ENCODE data around the gene SPIRE2. TPM values are rescaled to one million over a fixed set of nuclear protein-coding genes. Genes with fewer than 3 reads are reported as not detected.

SPIRE2 gene
- total RNA-seq, 1 experiment from 2014 or later, result 2.7 TPM

GRCh38 chr16:89843409-89844350 is 15.4 kb downstream of the SPIRE2 start:
- no peaks in the 10 kb centered on the region for H3K27me3 ChIP-seq
- no peak for DNase-seq
- no peaks in the 10 kb centered on the region for H3K9me3 ChIP-seq (replicated peaks)
- H3K36me3 ChIP-seq, result no peaks in the 10 kb centered on the region
- no peak overlapping the region for H3K27ac ChIP-seq
- no peak overlapping the region for H3K4me3 ChIP-seq
- H3K4me1 ChIP-seq, result peaks cover 18% of the 10 kb centered on the region

DNA sequence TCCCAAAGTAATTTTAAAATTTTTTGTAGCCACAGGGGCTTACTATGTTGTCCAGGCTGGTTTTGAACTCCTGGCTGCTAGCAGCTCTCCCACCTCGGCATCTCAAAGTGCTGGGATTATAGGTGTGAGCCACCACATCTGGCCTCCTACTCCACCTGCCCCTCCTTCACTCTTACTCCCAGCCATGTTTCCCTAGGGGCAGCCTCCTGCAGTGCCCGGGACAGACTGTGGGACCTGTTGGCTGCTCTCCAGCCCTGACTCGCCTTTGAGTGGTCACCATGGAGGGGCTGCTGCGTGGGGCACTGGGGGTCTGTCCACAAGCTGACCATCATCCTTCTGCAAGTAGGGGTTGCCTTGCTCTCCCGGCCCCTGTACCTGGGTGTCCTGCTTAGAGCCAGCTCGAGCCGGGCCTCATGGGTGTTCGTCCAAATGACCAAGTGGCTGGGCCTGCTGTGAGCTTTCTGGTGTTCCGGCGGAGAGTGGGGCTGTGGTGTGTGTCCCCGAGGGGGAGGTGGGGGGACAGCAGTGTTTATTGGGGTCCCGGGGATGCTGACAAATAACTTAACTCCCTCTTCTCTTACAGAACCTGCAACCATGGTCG is 16.6 kb downstream of the SPIRE2 start:
- Histone ChIP-seq H3K9me3 (replicated peaks) (no peaks in the 10 kb centered on the region), H3K27ac (no peak overlapping the region), H3K4me1 (peaks cover 22% of the 10 kb centered on the region), H3K36me3 (no peaks in the 10 kb centered on the region), H3K4me3 (no peak overlapping the region), H3K27me3 (no peaks in the 10 kb centered on the region)
- DNase-seq, result no peak

DNA sequence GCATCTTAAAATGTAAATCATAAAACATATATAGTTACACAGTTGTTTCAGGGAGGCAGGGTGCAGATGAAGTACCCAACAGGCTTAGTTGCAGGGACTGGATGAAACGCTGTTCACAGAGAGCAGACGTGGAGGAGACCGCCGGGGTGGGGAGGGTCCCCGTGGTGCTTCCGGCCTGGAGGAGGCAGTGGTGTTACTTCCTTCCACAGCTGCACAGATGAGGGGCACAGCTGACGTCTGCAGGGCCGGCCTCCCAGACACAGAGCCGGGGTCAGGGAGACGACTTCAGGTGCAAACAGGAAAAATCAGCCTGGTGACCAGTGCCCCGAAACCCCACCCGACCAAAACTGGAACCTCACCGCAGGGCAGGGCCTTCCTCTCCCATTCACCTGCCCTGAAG is 17.1 kb downstream of the SPIRE2 start:
- H3K27me3 ChIP-seq, result no peaks in the 10 kb centered on the region
- peaks cover 22% of the 10 kb centered on the region for H3K4me1 ChIP-seq
- DNase-seq, result no peak
- H3K36me3 ChIP-seq, result no peaks in the 10 kb centered on the region
- no peak overlapping the region for H3K4me3 ChIP-seq
- H3K27ac ChIP-seq, result no peak overlapping the region
- no peaks in the 10 kb centered on the region for H3K9me3 ChIP-seq (replicated peaks)

- no peaks in the 10 kb centered on the region for H3K36me3 ChIP-seq
- no peaks in the 10 kb centered on the region for H3K27me3 ChIP-seq
- H3K9me3 ChIP-seq (replicated peaks), result no peaks in the 10 kb centered on the region
- peak in 1 of 2 experiments; percentile 53 for DNase-seq
- H3K4me1 ChIP-seq, result peaks cover 22% of the 10 kb centered on the region
- H3K4me3 ChIP-seq, result no peak overlapping the region
- H3K27ac ChIP-seq, result no peak overlapping the region
These were observed 19.0 kb downstream of the SPIRE2 start for GRCh38 chr16:89847051-89847939.

DNA sequence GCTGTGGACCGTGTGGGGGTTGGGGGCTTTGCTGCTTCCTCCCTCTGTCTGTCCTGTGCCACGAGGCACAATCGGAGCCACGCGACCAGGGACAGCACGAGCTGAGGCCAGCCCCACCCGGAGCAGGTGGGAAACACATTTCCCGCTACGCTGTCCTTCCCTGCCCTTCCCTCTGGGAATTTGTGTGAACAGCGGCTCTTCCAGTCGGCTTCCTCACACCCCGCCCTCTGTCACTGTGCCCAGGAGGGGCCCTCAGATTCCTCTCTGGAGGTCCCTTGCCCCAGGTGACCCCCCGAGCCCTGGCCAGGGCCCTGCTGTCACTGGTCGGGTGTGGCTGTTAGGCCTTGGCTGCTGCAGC is 19.6 kb downstream of the SPIRE2 start:
- H3K9me3 ChIP-seq (replicated peaks), result no peaks in the 10 kb centered on the region
- no peaks in the 10 kb centered on the region for H3K36me3 ChIP-seq
- H3K27me3 ChIP-seq, result no peaks in the 10 kb centered on the region
- peaks cover 16% of the 10 kb centered on the region for H3K4me1 ChIP-seq
- no peak for DNase-seq
- H3K27ac ChIP-seq, result no peak overlapping the region
- H3K4me3 ChIP-seq, result no peak overlapping the region

DNA sequence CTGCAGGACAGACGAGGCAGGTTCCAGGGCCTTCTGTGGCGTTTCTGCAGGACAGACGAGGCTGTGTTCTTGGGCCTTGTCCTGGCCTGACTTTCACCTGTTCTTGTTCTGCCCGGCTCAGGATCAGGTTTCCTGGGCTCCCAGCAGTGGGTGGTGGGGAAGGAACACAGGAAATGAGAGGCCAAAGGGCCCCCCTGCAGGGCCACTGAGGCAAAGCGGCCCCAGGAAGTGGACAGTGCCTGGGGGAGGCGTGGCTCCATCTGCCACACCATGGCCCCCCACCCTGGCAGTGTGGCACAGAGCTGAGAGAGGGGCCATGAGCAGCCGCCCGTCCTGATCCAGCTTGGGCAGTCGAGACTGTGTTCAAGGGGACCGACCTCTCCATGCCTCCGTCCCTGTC is 20.7 kb downstream of the SPIRE2 start:
- Histone ChIP-seq H3K9me3 (replicated peaks) (no peaks in the 10 kb centered on the region), H3K36me3 (no peaks in the 10 kb centered on the region), H3K27me3 (no peaks in the 10 kb centered on the region), H3K27ac (no peak overlapping the region), H3K4me1 (peaks cover 13% of the 10 kb centered on the region), H3K4me3 (no peak overlapping the region)
- peak; percentile 40 to 59 for DNase-seq

DNA sequence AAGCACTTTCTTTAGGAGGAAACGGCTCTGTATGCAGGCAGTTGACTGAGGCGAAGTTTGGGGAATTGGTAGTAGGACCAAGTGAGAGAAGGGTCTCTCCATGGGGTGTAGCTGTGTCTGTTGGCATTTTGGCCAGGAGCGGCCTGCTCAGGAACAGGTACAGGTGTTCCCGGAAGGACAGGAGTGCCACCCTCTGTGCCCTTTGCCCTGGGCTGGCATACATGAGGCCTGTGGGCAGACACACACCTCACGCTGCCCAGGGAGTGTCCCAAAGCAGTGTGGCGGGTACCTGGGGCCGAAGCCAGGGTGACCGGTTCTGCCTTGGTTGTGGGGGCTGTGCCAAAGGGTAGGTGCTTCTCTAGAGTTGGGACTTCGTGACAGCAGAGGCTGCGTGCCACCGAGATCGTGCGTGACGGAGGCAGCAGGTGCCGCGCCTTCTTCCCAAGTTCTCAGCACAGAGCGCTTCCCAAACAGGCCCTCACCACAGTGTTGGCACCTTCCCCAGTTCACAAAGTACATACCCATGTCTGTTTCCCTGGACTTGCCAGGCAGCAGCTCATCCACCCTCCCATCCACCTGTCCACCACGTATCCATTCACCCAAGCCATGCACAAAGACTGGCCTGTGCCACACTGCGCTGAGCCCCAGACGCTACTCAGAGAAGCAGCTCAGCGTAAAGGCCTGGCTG is 25.2 kb downstream of the SPIRE2 start:
- H3K36me3 ChIP-seq, result no peaks in the 10 kb centered on the region
- H3K9me3 ChIP-seq (replicated peaks), result no peaks in the 10 kb centered on the region
- H3K4me1 ChIP-seq, result peaks cover 3% of the 10 kb centered on the region; the same call in 1 of the 2 replicates
- no peak for DNase-seq
- H3K27ac ChIP-seq, result no peak overlapping the region
- H3K27me3 ChIP-seq, result no peaks in the 10 kb centered on the region
- H3K4me3 ChIP-seq, result no peak overlapping the region

DNA sequence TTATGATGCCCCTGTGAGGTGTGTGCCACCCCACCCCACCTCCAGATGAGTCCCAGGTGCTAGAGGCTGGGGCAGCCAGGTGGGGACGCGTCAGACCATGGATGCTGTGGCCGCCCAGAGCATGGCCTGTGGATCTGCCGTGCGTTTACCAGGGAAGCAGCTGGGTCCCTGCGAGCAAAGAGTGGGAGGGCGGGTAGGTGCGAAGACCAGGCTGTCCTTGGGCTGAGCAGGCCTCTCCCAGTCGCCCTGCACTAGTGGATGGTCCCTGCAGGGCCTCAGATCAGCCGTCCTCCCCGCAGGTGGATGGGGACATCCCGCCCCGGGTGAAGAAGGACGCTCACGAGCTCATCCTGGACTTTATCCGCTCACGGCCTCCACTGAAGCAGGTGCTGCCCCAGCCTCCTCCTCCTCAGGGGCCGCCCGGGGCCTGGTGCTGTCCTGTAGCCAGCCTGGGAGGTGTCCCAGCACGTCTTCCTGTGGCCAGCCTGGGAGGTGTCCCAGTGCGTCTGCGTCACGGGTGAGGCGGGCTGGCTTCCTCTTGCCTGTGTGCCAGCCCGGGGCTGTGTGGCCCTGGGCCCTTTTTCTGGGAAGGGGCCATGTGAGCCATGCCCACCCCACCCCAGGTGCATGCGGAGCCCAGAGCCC is 27.1 kb downstream of the SPIRE2 start:
- H3K9me3 ChIP-seq (replicated peaks), result no peaks in the 10 kb centered on the region
- H3K4me1 ChIP-seq, result no peaks in the 10 kb centered on the region
- no peak for DNase-seq
- H3K4me3 ChIP-seq, result no peak overlapping the region
- H3K27me3 ChIP-seq, result no peaks in the 10 kb centered on the region
- no peak overlapping the region for H3K27ac ChIP-seq
- no peaks in the 10 kb centered on the region for H3K36me3 ChIP-seq

GRCh38 chr16:89855986-89856385 is 27.7 kb downstream of the SPIRE2 start:
- DNase-seq, result no peak
- H3K9me3 ChIP-seq (replicated peaks), result no peaks in the 10 kb centered on the region
- no peak overlapping the region for H3K4me3 ChIP-seq
- H3K4me1 ChIP-seq, result no peaks in the 10 kb centered on the region
- no peak overlapping the region for H3K27ac ChIP-seq
- no peaks in the 10 kb centered on the region for H3K27me3 ChIP-seq
- no peaks in the 10 kb centered on the region for H3K36me3 ChIP-seq

- Histone ChIP-seq H3K4me3 (no peak overlapping the region), H3K27ac (no peak overlapping the region), H3K9me3 (replicated peaks) (no peaks in the 10 kb centered on the region), H3K36me3 (no peaks in the 10 kb centered on the region), H3K4me1 (peaks cover 10% of the 10 kb centered on the region; the same call in 1 of the 2 replicates), H3K27me3 (no peaks in the 10 kb centered on the region)
- DNase-seq, result no peak
These were observed 30.8 kb downstream of the SPIRE2 start for GRCh38 chr16:89858973-89859614.

- Histone ChIP-seq H3K4me1 (peaks cover 13% of the 10 kb centered on the region; the same call in 1 of the 2 replicates), H3K36me3 (no peaks in the 10 kb centered on the region), H3K9me3 (replicated peaks) (no peaks in the 10 kb centered on the region), H3K27me3 (no peaks in the 10 kb centered on the region), H3K4me3 (no peak overlapping the region), H3K27ac (no peak overlapping the region)
- DNase-seq, result no peak
These were observed 31.3 kb downstream of the SPIRE2 start for GRCh38 chr16:89859615-89860007.

DNA sequence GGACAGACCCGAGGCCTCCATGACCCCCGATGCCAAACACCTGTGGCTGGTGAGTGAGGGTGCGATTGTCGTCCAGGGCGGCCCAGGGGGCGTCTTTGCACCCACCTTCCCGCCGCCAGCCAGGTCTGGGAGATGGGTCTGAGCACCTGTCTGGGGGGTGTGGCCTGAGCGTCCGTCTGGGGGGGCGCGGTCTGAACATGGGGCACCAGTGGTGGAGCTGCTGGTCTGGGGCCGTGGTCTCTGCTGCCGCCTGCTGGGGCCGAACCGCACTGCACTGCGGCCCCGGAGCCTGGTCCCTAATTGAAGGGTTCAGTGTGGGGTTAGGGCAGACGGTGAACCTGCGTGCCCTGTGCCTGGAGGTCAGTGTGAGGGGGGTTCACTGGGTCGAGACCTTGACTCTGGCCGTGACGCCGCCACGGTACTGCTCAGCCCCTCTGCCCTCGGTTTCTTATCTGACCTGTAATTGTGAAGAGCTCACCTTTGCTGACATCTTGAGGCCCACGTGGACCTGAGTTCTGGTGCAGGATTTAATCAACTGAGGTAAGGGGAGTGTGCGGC is 32.6 kb downstream of the SPIRE2 start:
- Histone ChIP-seq H3K9me3 (replicated peaks) (no peaks in the 10 kb centered on the region), H3K4me1 (peaks cover 14% of the 10 kb centered on the region; the same call in 1 of the 2 replicates), H3K36me3 (no peaks in the 10 kb centered on the region), H3K4me3 (no peak overlapping the region), H3K27me3 (no peaks in the 10 kb centered on the region), H3K27ac (no peak overlapping the region)
- peak; percentile 64 to 71 for DNase-seq

GRCh38 chr16:89861648-89862047 is 33.4 kb downstream of the SPIRE2 start:
- H3K27ac ChIP-seq, result no peak overlapping the region
- DNase-seq, result no peak
- no peaks in the 10 kb centered on the region for H3K9me3 ChIP-seq (replicated peaks)
- H3K4me1 ChIP-seq, result peaks cover 14% of the 10 kb centered on the region; the same call in 1 of the 2 replicates
- no peak overlapping the region for H3K4me3 ChIP-seq
- H3K27me3 ChIP-seq, result no peaks in the 10 kb centered on the region
- H3K36me3 ChIP-seq, result no peaks in the 10 kb centered on the region
